Measurements from ENCODE around the gene RDH13.
"Not testable (repeated sequence)": the region's sequence is repeated elsewhere in the genome, so short reads cannot be mapped to it uniquely, and the experiment has no call there.

GRCh38 chr19:55027140-55027471, 35.8 kb downstream of the RDH13 start:
- TF ChIP-seq RAD21 (IDR thresholded peaks at IDR 0.05; ENCODE audit: low read length); GABPA (IDR thresholded peaks at IDR 0.05; ENCODE audit: low read depth); ZBTB33 (IDR thresholded peaks at IDR 0.05; ENCODE audit: borderline replicate concordance, low read depth); CTCF (IDR thresholded peaks at IDR 0.05); MEF2A (IDR thresholded peaks at IDR 0.05; ENCODE audit: borderline replicate concordance, low read depth): not testable (repeated sequence)
